ENCODE data around the gene FN3K.
A peak's percentile ranks its signal among the peaks of the same experiment; 100 is the strongest.

Gene FN3K

DNA sequence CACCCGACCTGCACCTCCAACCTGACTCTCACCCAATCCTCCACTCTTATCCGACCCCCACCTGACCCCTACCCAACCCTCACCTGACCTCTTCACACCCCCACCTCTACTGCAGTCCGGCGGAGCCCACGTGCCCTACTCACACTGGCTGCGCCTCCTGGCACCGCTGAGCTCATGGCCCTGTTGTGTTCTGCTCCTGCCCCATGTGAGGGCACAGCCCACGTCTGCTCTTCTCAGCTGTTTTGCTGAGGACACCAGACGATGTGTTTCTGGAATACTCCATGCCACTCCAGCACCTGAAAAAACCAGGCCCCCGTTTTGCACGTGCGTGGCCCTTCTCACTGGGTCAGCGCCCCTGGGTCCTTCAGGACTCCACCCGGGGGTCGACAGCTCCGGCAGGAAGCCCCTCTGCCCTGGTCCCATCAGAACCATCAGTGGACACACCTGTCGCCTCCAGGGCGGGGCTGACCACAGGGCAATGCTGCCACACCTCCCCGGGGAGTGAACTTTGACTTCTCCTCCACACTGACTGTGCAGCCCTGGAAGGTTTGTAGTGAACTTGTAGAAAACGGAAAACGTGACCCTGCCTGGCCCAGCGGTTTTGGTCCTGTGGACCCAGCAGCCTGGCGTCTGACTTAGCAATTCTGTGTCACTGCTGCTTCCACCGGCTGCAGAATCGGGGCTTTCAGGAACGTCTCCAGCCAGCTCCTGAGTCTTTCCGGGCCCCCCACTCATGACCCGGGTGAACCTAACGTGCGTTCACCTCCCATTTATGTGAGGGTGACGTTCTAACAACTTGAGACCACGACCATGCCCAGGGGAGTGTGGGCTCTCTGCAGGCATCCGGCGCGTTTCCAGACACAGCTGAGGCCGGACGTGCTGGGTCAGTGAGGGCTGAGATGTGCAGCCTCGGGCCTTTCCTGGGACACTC is 31.2 kb upstream of the FN3K start:
- no peak for DNase-seq (ENCODE audit: low read depth, low spot score)

- DNase-seq (ENCODE audit: low read depth, low spot score): no peak
Observed at GRCh38 chr17:82704886-82705285, 30.5 kb upstream of the FN3K start.

DNA sequence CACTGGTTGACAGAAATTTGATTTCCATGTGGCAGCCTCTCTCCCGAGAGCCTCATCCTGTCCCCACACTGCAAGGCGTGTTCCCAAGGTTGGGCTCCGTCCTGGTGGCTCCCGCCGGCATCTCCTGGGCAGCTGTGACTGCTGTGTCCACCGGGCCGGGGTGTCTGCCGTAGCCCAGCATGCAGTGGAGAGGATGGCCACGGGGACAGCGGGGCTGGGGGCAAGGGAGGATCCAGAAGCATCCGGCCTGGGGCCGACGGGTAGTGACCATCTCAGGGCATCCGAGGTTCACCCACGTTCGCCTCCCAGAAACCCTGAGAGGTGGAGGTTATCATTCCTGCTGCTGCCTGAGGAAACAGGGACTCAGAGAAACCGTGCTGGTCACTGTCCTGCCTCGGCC is 29.7 kb upstream of the FN3K start:
- DNase-seq (ENCODE audit: low read depth, low spot score): no peak

DNA sequence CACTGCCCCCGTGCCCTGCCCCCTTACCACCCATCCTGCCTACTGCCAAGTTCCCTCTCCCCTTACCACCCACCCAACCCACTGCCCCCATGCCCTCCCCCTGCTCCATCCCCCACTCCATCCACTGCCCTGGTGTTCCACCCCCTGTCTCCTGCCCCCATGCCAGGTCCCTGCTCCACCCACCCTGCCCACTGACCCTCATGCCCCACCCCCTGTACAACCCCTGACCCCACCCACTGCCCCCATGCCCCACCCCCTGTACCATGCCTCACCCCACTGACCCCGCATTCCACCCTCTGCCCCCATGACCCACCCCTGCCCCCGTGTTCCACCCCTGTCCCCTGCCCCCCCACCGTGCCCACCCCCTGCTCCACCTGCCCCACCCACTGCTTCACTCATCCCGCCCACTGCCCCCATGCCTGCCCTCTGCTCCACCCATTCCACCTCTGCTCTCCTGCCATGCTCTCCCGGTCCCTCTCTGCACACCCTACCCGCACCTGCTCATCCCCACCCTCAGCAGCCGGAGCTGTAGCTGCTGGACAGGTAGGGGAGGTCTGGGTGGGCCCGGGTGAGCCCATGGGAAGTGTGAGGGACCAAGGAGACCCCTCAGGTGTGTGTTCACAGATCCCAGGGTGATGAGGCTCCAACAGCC is 26.3 kb upstream of the FN3K start:
- no peak for DNase-seq (ENCODE audit: low read depth, low spot score)

DNA sequence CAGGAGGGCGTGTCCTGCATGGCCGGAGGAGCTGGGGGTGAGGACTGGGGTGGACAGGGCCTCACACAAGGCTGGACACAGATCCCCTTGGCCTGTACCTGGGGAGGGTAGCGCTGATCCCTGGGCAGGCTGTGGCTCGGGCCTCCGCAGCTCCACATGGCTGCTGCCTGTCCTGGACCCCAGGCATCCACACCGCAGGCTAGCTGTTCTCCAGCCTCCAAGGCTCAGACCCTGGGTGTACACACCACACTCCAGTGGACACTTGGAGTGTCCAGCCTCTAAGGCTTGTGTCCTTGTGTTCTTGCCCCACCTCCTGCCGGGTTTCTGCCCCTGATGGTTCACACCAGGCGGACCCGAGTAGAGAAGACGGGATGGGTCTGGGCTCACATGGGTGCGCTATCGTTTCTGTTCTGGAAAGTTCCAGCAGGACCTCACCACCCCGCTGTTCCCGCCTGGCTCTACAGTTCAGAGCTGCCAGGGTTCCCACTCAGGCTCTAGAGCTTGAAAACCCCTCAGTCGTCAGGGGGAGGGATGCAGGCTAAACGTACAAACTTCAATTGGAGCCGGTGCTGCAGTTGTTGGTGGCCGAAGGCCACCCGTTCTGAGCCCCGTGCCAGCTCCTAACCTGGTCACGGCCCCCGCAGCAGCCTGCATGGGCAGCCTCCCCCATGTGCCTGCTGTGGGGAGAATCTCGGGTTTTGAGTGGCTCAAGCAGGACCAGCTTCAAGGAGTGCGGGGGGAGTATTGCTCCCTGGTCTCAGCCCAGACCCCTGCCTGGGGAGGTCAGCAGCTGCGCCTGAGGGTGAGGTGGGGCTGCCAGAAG is 25.5 kb upstream of the FN3K start:
- no peak for DNase-seq (ENCODE audit: low read depth, low spot score)

DNA sequence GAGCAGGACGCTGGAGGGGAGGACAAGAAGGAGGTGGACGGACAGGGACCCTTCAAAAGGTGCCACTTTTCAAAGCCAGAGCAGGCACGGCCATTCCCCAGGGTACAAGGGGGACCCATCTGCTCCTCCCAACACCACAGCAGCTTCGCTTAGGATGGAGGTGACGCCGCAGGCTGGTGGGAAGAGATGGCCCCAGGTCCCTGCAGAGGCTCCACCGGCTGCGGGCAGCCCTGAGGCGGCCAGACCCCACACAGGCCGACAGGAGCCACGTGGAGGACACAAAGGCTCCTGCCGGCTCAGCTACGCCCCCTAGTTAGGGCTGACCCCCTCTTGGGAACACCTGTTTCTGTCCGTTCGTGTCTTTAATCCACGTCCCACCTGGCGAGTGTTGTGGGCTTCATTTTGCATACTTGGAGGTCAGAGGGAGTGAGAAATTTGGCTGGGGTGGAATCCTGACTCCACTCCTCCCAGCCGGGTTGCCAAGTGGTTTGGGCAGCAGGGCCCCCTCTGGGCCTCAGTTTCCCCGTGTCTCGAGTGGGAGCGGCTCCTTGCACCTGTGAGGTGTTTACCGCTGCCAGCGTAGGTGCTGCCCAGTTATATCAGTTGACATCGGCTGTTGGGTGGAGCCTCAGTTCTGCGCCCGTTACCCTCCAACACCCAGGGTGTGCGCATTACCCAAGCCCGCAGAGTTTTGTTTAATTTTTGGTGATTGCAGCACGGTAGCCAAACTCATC is 24.7 kb upstream of the FN3K start:
- no peak for DNase-seq (ENCODE audit: low read depth, low spot score)

DNA sequence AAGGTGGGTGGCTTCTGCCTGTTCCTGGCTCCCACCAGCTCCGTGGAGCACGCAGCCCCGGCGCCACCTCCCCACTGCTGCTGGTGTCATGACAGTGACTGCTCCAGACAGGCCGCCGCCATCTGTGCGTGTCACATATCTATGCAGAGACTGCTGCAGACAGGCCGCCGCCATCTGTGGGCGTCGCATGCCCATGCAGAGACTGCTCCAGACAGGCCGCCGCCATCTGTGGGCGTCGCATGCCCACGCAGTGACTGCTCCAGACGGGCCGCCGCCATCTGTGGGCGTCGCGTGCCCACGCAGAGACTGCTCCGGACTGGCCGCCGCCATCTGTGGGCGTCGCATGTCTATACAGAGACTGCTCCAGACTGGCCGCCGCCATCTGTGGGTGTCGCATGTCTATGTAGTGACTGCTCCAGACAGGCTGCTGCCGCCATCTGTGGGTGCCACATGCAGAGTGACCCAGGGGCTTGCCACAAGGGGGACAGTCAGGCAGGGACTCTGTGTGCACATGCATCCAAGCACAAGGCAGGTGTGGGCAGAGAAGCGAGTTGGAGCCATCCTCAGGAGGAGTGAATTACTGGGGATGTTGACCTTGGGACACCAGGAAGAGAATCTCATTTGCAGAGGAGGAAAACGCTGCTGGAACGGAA is 22.2 kb upstream of the FN3K start:
- no peak for DNase-seq (ENCODE audit: low read depth, low spot score)

DNA sequence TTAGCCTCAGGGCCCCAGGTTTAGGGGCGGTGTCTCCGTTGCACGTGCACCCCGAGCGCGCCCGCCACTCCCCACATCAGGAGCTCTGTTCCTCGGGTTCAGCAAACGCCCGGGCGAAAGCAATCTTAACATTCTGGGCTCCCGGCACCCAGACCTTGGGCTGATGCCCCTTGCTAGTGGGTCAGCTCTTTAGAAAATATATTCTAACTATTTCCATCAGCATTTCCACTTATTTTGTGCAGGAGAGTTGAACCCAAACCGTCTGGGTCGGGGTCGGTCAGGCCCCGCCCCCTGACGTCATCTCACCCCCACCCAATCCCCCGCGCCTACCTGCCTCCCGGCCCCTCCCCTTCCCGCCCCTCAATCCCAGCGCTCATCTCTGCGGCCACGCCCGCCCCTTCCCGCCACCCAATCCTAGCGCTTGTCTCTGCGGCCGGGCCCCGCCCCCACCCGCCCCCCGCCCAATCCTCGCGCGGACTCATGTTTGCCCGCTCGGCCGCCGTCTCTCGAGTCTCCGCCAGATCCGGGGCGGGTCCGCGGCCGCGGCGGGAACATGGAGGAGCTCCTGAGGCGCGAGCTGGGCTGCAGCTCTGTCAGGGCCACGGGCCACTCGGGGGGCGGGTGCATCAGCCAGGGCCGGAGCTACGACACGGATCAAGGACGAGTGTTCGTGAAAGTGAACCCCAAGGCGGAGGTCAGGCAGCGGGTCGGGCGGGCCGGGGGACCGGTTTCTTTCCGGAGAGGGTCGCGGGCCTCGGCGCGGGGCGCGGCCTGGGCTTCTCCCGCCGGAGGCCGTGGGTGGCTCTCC is 19.0 kb upstream of the FN3K start, which contains the start of gene FN3KRP:
TSS of gene FN3KRP (plus strand) at position 504 of the 808 bp plus-strand sequence. CDS start at position 554, 50 bp downstream.
- DNase-seq (ENCODE audit: low read depth, low spot score): peak; percentile 73

- DNase-seq (ENCODE audit: low read depth, low spot score): no peak
Observed at GRCh38 chr17:82718986-82719685, 16.3 kb upstream of the FN3K start.

DNA sequence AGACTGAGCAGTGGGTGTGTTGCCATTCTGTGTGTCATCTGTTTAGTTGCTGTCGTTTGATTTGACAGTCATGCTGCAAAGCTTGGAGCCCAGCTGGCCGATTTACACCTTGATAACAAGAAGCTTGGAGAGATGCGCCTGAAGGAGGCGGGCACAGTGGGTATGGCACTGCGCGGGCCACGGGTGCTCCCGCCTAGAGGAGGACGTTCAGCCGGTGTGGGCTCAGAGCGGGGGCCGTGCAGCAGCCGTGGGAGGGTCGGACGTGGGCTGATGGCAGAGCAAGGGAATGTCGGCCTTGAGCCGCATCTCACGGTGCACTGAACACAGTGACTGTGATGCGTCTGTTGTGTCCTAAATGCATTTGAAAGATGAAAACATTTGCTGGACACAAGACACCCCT is 15.2 kb upstream of the FN3K start:
- DNase-seq (ENCODE audit: low read depth, low spot score): no peak

DNA sequence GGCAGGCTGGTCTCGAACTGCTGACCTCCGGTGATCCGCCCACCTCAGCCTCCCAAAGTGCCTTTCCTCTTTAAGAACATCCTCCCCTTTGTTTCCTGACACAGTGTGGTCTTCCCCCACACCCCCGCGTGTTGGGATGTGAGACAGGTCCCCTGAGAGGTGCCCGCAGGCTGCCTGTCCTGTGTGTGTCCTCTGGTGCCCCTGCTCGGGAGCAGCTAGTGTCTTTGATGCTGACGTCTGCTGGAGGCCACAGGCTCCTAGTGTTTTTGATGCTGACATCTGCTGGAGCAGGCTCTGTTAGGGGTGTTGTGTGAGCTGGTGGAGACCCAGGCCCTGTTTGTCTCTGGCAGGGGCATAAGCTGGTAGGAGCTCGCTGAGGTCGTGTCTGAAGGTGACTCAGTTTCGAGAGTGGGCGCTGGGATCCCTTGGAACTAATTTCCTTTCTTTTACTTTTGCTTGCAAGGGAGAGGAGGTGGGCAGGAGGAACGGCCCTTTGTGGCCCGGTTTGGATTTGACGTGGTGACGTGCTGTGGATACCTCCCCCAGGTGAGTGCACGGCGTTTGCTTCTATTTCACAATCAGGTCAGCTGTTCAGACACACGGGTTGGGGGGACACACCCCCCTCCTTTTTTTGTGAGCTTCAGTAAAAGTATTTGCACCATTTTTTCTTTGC is 12.9 kb upstream of the FN3K start:
- no peak for DNase-seq (ENCODE audit: low read depth, low spot score)

- DNase-seq (ENCODE audit: low read depth, low spot score): no peak
Observed at GRCh38 chr17:82723169-82723807, 12.1 kb upstream of the FN3K start.

- DNase-seq (ENCODE audit: low read depth, low spot score): no peak
Observed at GRCh38 chr17:82726427-82726826, 9.0 kb upstream of the FN3K start.

DNA sequence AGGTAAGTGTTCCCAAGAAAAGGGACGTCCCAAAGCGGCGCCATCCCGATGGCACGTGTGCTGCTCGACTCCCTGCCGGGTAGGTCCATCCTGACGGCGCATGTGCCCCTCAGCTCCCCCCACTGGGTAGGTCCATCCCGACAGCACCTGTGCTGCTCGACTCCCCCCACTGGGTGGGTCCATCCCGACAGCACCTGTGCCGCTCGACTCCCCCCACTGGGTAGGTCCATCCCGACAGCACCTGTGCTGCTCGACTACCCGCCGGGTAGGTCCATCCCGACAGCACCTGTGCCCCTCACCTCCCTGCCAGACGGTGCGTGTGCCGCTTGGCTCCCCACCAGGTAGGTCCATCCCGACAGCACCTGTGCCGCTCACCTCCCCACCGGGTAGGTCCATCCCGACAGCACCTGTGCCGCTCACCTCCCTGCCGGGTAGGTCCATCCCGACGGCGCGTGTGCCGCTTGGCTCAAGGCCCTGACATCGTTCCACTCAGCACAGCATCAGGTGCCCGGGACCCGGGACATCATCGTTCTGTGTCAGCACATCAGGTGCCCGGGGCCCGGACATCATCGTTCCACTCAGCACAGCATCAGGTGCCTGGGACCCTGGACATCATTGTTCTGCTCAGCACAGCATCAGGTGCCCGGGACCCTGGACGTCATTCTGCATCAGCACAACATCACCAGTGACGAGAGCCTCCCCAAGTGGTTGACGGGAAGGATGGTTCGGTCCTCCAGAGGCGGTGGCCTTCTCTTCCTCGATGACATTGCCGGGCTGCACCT is 5.7 kb upstream of the FN3K start:
- no peak for DNase-seq (ENCODE audit: low read depth, low spot score)

DNA sequence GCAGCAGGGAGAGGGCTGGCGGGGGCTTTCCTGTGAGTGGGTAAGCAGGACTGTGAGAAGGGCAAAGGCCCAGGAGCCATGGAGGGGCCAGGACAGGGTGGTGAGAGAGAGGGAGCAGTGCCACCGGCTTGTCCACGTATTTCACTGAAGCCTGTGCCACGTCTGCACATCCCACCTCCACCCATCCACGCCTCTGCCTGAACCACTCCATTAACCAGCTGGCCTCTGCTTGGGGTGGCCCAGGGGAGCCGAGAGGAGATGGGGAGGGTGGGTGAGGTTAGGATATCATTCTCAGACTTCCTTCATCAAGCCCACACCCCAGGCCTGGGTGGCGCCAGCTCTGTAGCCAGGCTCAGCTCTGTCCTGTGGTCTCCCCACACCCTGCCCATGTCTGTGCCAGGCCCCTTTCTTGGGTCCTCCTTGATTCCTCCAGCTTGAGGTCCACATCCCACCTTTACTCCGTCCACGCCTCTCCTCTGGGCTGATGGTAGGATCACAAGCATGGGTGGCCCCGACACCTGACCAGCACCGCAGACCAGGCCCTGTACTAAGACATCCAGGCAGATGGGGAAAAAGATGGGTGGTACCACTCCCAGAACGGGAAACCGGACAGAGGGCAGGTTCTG is 3.2 kb upstream of the FN3K start:
- DNase-seq (ENCODE audit: low read depth, low spot score): no peak

GRCh38 chr17:82736511-82737185 is 1.2 kb downstream of the FN3K start:
- DNase-seq (ENCODE audit: low read depth, low spot score): no peak
